Body of pancreas (tissue), 4 donors: ENCODE data around the gene RASA3.

ENCODE experiments used
- CTCF ChIP-seq, 7 experiments: fragments of 450-650 bp in 4 of 7; fragments of 200-600 bp in 3 of 7; sonication (generic) in 3 of 7; IDR thresholded peaks; one replicate each; pipeline ENCODE4 v1.5.1; 2016 to 2019; ENCODE audit warnings: antibody characterized with exemption in 7 of 7
- POLR2A ChIP-seq, 3 donors: fragments of 450-650 bp; IDR thresholded peaks; one replicate each; pipeline ENCODE4 v1.6.1; 2016; ENCODE audit warnings: antibody characterized with exemption in 3 of 3, mild to moderate bottlenecking in 2 of 3

- no peak for TF ChIP-seq CTCF (IDR thresholded peaks at IDR 0.05)
- TF ChIP-seq POLR2A (IDR thresholded peaks at IDR 0.05) = no peak
Measured at GRCh38 chr13:114042066-114042815, 90.2 kb downstream of the RASA3 start.
